Astrocyte (in vitro differentiated cells and primary cell): ENCODE results near the gene AP3B1. TPM values are rescaled to one million over a fixed set of nuclear protein-coding genes. Genes with fewer than 3 reads are reported as not detected.

Experiments used
- DNase-seq: peaks from one replicate; pipeline ENCODE4 v3.0.0-alpha.2; 2010; ENCODE audit warnings: low read depth
- FAIRE-seq: peaks from 2 replicates; lab custom pipeline; 2011; peaks lifted over from hg19 to GRCh38; lab: Jason Lieb, UNC
- H2AFZ ChIP-seq: 2 replicates; pipeline ENCODE4 v1.6.0; 2012; ENCODE audit warnings: low read depth, low read length, inconsistent platforms
- H3K27ac ChIP-seq: 2 replicates; pipeline ENCODE4 v1.5.1; 2011; ENCODE audit warnings: low read depth, low read length, inconsistent platforms
- H3K27me3 ChIP-seq: 2 replicates; pipeline ENCODE4 v1.6.0; 2011; ENCODE audit warnings: low read length, inconsistent platforms; ENCODE audit not compliant: insufficient read depth
- H3K36me3 ChIP-seq: 2 replicates; pipeline ENCODE4 v1.5.1; 2011; ENCODE audit warnings: low read length, inconsistent platforms; ENCODE audit not compliant: insufficient read depth
- H3K4me1 ChIP-seq: 2 replicates; pipeline ENCODE4 v1.5.1; 2011; ENCODE audit warnings: low read length, inconsistent platforms; ENCODE audit not compliant: insufficient read depth
- H3K4me2 ChIP-seq: 2 replicates; pipeline ENCODE4 v1.6.0; 2012; ENCODE audit warnings: low read length, inconsistent platforms
- H3K4me3 ChIP-seq: 2 replicates; pipeline ENCODE4 v1.5.1; 2011; ENCODE audit warnings: low read depth, mild to moderate bottlenecking, low read length, inconsistent platforms; ENCODE audit not compliant: insufficient read depth
- H3K79me2 ChIP-seq: 2 replicates; pipeline ENCODE4 v1.6.0; 2012; ENCODE audit warnings: mild to moderate bottlenecking, low read length, inconsistent platforms; ENCODE audit not compliant: insufficient read depth
- H3K9ac ChIP-seq: 2 replicates; pipeline ENCODE4 v1.6.0; 2012; ENCODE audit warnings: mild to moderate bottlenecking, low read length, inconsistent platforms
- H3K9me3 ChIP-seq: 2 replicates; pipeline ENCODE4 v1.5.1; 2012; ENCODE audit warnings: low read depth, mild to moderate bottlenecking, low read length, inconsistent platforms; ENCODE audit not compliant: insufficient read depth
- H4K20me1 ChIP-seq: 2 replicates; pipeline ENCODE4 v1.6.0; 2012; ENCODE audit warnings: low read length, inconsistent platforms; ENCODE audit not compliant: insufficient read depth
- H3K27ac Mint-ChIP-seq: one replicate; pipeline ENCODE4 v1.8.0; 2021; ENCODE audit warnings: mild to moderate bottlenecking, mixed read lengths; ENCODE audit not compliant: unreplicated experiment
- H3K27me3 Mint-ChIP-seq: one replicate; pipeline ENCODE4 v1.8.0; 2021; ENCODE audit warnings: low read depth, mixed read lengths; ENCODE audit not compliant: unreplicated experiment
- H3K36me3 Mint-ChIP-seq: one replicate; pipeline ENCODE4 v1.8.0; 2021; ENCODE audit warnings: low read depth, mixed read lengths; ENCODE audit not compliant: unreplicated experiment
- H3K4me1 Mint-ChIP-seq: one replicate; pipeline ENCODE4 v1.8.0; 2021; ENCODE audit warnings: low read depth, mixed read lengths; ENCODE audit not compliant: unreplicated experiment
- H3K4me3 Mint-ChIP-seq: one replicate; pipeline ENCODE4 v1.8.0; 2021; ENCODE audit warnings: mild to moderate bottlenecking, moderate library complexity, mixed read lengths; ENCODE audit not compliant: unreplicated experiment
- H3K9me3 Mint-ChIP-seq: one replicate; pipeline ENCODE4 v1.8.0; 2021; ENCODE audit warnings: mild to moderate bottlenecking, mixed read lengths; ENCODE audit not compliant: unreplicated experiment
- CTCF ChIP-seq: IDR thresholded peaks from 2 replicates; pipeline ENCODE4 v1.5.1; 2011; ENCODE audit warnings: low read depth, mild to moderate bottlenecking, inconsistent platforms, low read length, moderate library complexity; ENCODE audit not compliant: insufficient read depth
- EZH2 ChIP-seq: IDR thresholded peaks from 2 replicates; pipeline ENCODE4 v1.6.1; 2012; ENCODE audit warnings: mild to moderate bottlenecking, low read length, inconsistent platforms; ENCODE audit not compliant: insufficient read depth
- total RNA-seq: library from RNA; stranded (reverse); gene quantifications from 2 replicates; pipeline ENCODE4 v1.2.1, GENCODE V29; 2021

The AP3B1 gene
- total RNA-seq, 1 donor from 2014 or later, result 64.8 TPM

DNA sequence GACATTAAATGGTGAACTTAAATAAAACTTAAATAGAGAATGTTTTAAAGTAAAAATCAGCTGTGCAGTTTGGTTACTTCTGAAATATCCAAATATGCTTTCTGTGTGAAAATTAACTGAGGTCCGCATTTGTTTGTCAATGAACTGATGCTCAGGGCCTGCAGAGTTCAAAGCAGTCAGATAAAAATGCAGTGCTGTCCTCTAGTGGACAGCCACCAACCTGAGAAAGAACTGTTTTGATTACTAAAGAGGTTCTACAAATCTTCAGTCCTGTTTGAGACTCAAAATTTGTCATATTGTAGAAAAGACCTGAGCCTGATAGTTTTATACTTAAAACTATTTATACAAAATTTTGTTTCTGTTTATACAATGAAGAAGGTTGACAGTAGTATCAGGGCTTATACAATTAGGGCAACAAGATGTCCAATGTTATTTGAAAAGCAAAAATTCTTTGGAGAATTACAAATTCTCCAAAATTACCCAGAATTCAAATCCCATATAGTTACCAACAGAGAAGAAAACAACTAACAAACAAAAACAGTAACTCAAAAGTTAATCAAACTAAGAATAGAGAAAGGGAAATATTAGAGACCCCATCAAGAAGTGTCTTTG, 286.0 kb downstream of the AP3B1 start:
- Mint-ChIP-seq H3K36me3 (no peaks in the 10 kb centered on the region), H3K27me3 (no peaks in the 10 kb centered on the region), H3K27ac (no peak overlapping the region), H3K4me1 (peaks cover 6% of the 10 kb centered on the region), H3K4me3 (no peak overlapping the region), H3K9me3 (no peaks in the 10 kb centered on the region)
- H3K27me3 ChIP-seq, result no peaks in the 10 kb centered on the region
- FAIRE-seq (peak; percentile 39), DNase-seq (peak; percentile 18)
- H4K20me1 ChIP-seq, result peaks cover 4% of the 10 kb centered on the region
- H2AFZ ChIP-seq, result no peak overlapping the region
- no peaks in the 10 kb centered on the region for H3K79me2 ChIP-seq
- H3K9ac ChIP-seq, result no peak overlapping the region
- TF ChIP-seq EZH2 (no peak), CTCF (peak; percentile 92)
- no peaks in the 10 kb centered on the region for H3K36me3 ChIP-seq
- no peak overlapping the region for H3K4me2 ChIP-seq
- H3K4me3 ChIP-seq, result no peak overlapping the region
- H3K9me3 ChIP-seq, result no peaks in the 10 kb centered on the region
- H3K27ac ChIP-seq, result no peak overlapping the region
- H3K4me1 ChIP-seq, result peaks cover 2% of the 10 kb centered on the region

- Mint-ChIP-seq H3K36me3 (no peaks in the 10 kb centered on the region), H3K27ac (no peak overlapping the region), H3K4me1 (peaks cover 11% of the 10 kb centered on the region), H3K27me3 (no peaks in the 10 kb centered on the region), H3K9me3 (no peaks in the 10 kb centered on the region), H3K4me3 (no peak overlapping the region)
- no peak for FAIRE-seq
- DNase-seq, result no peak
- Histone ChIP-seq H3K9me3 (no peaks in the 10 kb centered on the region), H3K9ac (no peak overlapping the region), H3K4me2 (no peak overlapping the region), H3K36me3 (peaks cover 5% of the 10 kb centered on the region), H2AFZ (no peak overlapping the region), H3K4me3 (no peak overlapping the region), H3K4me1 (peaks cover 2% of the 10 kb centered on the region), H3K27ac (no peak overlapping the region), H4K20me1 (peaks cover 4% of the 10 kb centered on the region), H3K79me2 (no peaks in the 10 kb centered on the region), H3K27me3 (no peaks in the 10 kb centered on the region)
- TF ChIP-seq CTCF (no peak), EZH2 (no peak)
These were observed 287.3 kb downstream of the AP3B1 start for GRCh38 chr5:78007233-78007632.

GRCh38 chr5:78006449-78006848, 288.0 kb downstream of the AP3B1 start:
- FAIRE-seq, result no peak
- TF ChIP-seq EZH2 (no peak), CTCF (no peak)
- Histone ChIP-seq H3K4me2 (no peak overlapping the region), H3K9me3 (no peaks in the 10 kb centered on the region), H3K27me3 (no peaks in the 10 kb centered on the region), H3K4me3 (no peak overlapping the region), H3K36me3 (peaks cover 5% of the 10 kb centered on the region), H2AFZ (no peak overlapping the region), H4K20me1 (peaks cover 4% of the 10 kb centered on the region), H3K4me1 (peaks cover 2% of the 10 kb centered on the region), H3K79me2 (no peaks in the 10 kb centered on the region), H3K27ac (no peak overlapping the region), H3K9ac (no peak overlapping the region)
- H3K4me3 Mint-ChIP-seq, result no peak overlapping the region
- H3K4me1 Mint-ChIP-seq, result peaks cover 11% of the 10 kb centered on the region
- no peak for DNase-seq
- H3K9me3 Mint-ChIP-seq, result no peaks in the 10 kb centered on the region
- no peaks in the 10 kb centered on the region for H3K27me3 Mint-ChIP-seq
- H3K27ac Mint-ChIP-seq, result no peak overlapping the region
- H3K36me3 Mint-ChIP-seq, result no peaks in the 10 kb centered on the region
